Hepatocyte (in vitro differentiated cells): ENCODE results near the gene LDLRAD3. TPM values are rescaled to one million over a fixed set of nuclear protein-coding genes. Genes with fewer than 3 reads are reported as not detected.

Experiments used
- DNase-seq: peaks from one replicate; pipeline ENCODE4 v3.0.0-alpha.2; 2016; ENCODE audit warnings: low spot score
- H2AFZ ChIP-seq: fragments of 200-600 bp; sonication (generic); 2 replicates; pipeline ENCODE4 v1.6.0; 2016; ENCODE audit warnings: antibody characterized with exemption, mild to moderate bottlenecking
- H3K27ac ChIP-seq: fragments of 200-600 bp; sonication (generic); 2 replicates; pipeline ENCODE4 v1.5.1; 2016; ENCODE audit warnings: mild to moderate bottlenecking
- H3K27me3 ChIP-seq: fragments of 200-600 bp; sonication (generic); 2 replicates; pipeline ENCODE4 v1.6.1; 2016
- H3K36me3 ChIP-seq: fragments of 200-600 bp; sonication (generic); replicated peaks from 2 replicates; pipeline ENCODE4 v1.5.1; 2016; ENCODE audit warnings: low read depth; ENCODE audit not compliant: insufficient read depth
- H3K4me1 ChIP-seq: fragments of 200-600 bp; sonication (generic); 2 replicates; pipeline ENCODE4 v1.5.1; 2016; ENCODE audit warnings: mild to moderate bottlenecking, moderate library complexity; ENCODE audit not compliant: insufficient read depth
- H3K4me2 ChIP-seq: fragments of 200-600 bp; sonication (generic); 2 replicates; pipeline ENCODE4 v1.6.0; 2016
- H3K4me3 ChIP-seq: fragments of 200-600 bp; sonication (generic); 2 replicates; pipeline ENCODE4 v1.5.1; 2016; ENCODE audit warnings: mild to moderate bottlenecking
- H3K79me2 ChIP-seq: fragments of 200-600 bp; sonication (generic); 2 replicates; pipeline ENCODE4 v1.6.0; 2017; ENCODE audit warnings: mild to moderate bottlenecking
- H3K9me2 ChIP-seq: fragments of 200-600 bp; sonication (generic); replicated peaks from 2 replicates; pipeline ENCODE4 v1.6.0; 2017; ENCODE audit warnings: mild to moderate bottlenecking; ENCODE audit not compliant: insufficient read depth
- H3K9me3 ChIP-seq: fragments of 200-600 bp; sonication (generic); 2 replicates; pipeline ENCODE4 v1.5.1; 2016; ENCODE audit warnings: low read depth, mild to moderate bottlenecking
- H4K20me1 ChIP-seq: fragments of 200-600 bp; sonication (generic); 2 replicates; pipeline ENCODE4 v1.6.0; 2016; ENCODE audit warnings: mild to moderate bottlenecking; ENCODE audit not compliant: insufficient read depth, poor library complexity, severe bottlenecking
- CTCF ChIP-seq: fragments of 200-600 bp; sonication (generic); IDR thresholded peaks from 2 replicates; pipeline ENCODE4 v1.5.1; 2016; ENCODE audit warnings: antibody characterized with exemption, mild to moderate bottlenecking; ENCODE audit not compliant: poor library complexity
- EZH2 ChIP-seq: fragments of 200-600 bp; sonication (generic); IDR thresholded peaks from 2 replicates; pipeline ENCODE4 v1.6.1; 2016; ENCODE audit warnings: antibody characterized with exemption, mild to moderate bottlenecking, borderline replicate concordance
- EZH2phosphoT487 ChIP-seq: fragments of 200-600 bp; sonication (generic); IDR thresholded peaks from one replicate; pipeline ENCODE4 v1.6.1; 2018; ENCODE audit warnings: antibody characterized with exemption, mild to moderate bottlenecking, low read depth, moderate library complexity; ENCODE audit not compliant: unreplicated experiment, severe bottlenecking
- WGBS: methylation state at CpG from one replicate; pipeline ENCODE4 v1.1.6; 2016; ENCODE audit warnings: low lambda C conversion rate; ENCODE audit errors: missing lambda C conversion rate; 5-methylcytosine and 5-hydroxymethylcytosine counted together
- polyA plus RNA-seq: library from polyadenylated mRNA; unstranded; fragments of >200 nt; fragmentation: Nextera tagmentation; extraction: Ambion mirVana; gene quantifications from 2 replicates; pipeline ENCODE4 v1.2.1, GENCODE V29; 2016
- total RNA-seq: library from RNA; depleted of rRNA; stranded (reverse); fragments of >200 nt; gene quantifications from 2 replicates; pipeline ENCODE4 v1.2.3, GENCODE V29; 2014

Gene LDLRAD3
- total and polyA plus RNA-seq, 2 experiments from 2014 or later = 12.2 TPM

GRCh38 chr11:36273110-36273509 is 329.2 kb downstream of the LDLRAD3 start:
- Histone ChIP-seq H3K27ac (no peak overlapping the region), H3K4me1 (no peaks in the 10 kb centered on the region), H3K27me3 (no peaks in the 10 kb centered on the region), H3K9me2 (no peaks in the 10 kb centered on the region), H2AFZ (no peak overlapping the region), H3K4me2 (no peak overlapping the region), H3K9me3 (no peaks in the 10 kb centered on the region), H3K36me3 (no peaks in the 10 kb centered on the region), H4K20me1 (no peaks in the 10 kb centered on the region), H3K4me3 (no peak overlapping the region), H3K79me2 (no peaks in the 10 kb centered on the region)
- TF ChIP-seq EZH2 (no peak), EZH2phosphoT487 (no peak), CTCF (no peak)
- DNase-seq = no peak
- 87% methylated on average over 3 of the region's 3 CpGs for WGBS

- Histone ChIP-seq H4K20me1 (no peaks in the 10 kb centered on the region), H3K79me2 (no peaks in the 10 kb centered on the region), H3K4me2 (no peak overlapping the region), H3K36me3 (no peaks in the 10 kb centered on the region), H3K9me3 (no peaks in the 10 kb centered on the region), H3K4me1 (no peaks in the 10 kb centered on the region), H3K27me3 (no peaks in the 10 kb centered on the region), H3K4me3 (no peak overlapping the region), H2AFZ (no peak overlapping the region), H3K9me2 (no peaks in the 10 kb centered on the region), H3K27ac (no peak overlapping the region)
- no peak for DNase-seq
- TF ChIP-seq CTCF (no peak), EZH2 (no peak), EZH2phosphoT487 (no peak)
- 94% methylated on average over 7 of the region's 7 CpGs for whole genome bisulfite sequencing
Observed at GRCh38 chr11:36274414-36274813, 330.6 kb downstream of the LDLRAD3 start.

- H3K9me2 ChIP-seq = no peaks in the 10 kb centered on the region
- no peak overlapping the region for H3K4me2 ChIP-seq
- no peak for DNase-seq
- no peak overlapping the region for H2AFZ ChIP-seq
- H4K20me1 ChIP-seq = no peaks in the 10 kb centered on the region
- H3K4me1 ChIP-seq = no peaks in the 10 kb centered on the region
- no peak overlapping the region for H3K4me3 ChIP-seq
- H3K9me3 ChIP-seq = no peaks in the 10 kb centered on the region
- WGBS = 72% methylated on average over 13 of the region's 13 CpGs
- no peaks in the 10 kb centered on the region for H3K27me3 ChIP-seq
- no peak for TF ChIP-seq CTCF
- no peak for TF ChIP-seq EZH2
- TF ChIP-seq EZH2phosphoT487 = no peak
- H3K36me3 ChIP-seq = no peaks in the 10 kb centered on the region
- H3K79me2 ChIP-seq = peaks cover 28% of the 10 kb centered on the region
- H3K27ac ChIP-seq = no peak overlapping the region
Observed at GRCh38 chr11:36278531-36279282, 334.8 kb downstream of the LDLRAD3 start.
